GM19463 (cell line): Measurements from ENCODE around the gene AGBL4.

Source experiments
- ATAC-seq: cut with Tn5 transposase; IDR thresholded peaks from one replicate; pipeline ENCODE4 v1.9.1; 2021; ENCODE audit warnings: mild to moderate bottlenecking, moderate library complexity; ENCODE audit not compliant: unreplicated experiment

AGBL4 gene

GRCh38 chr1:49723662-49724061 is 300.1 kb downstream of the AGBL4 start:
- no peak for ATAC-seq

- no peak for ATAC-seq
These were observed 329.4 kb downstream of the AGBL4 start for GRCh38 chr1:49694251-49694827.

GRCh38 chr1:49686107-49686506 is 337.6 kb downstream of the AGBL4 start:
- ATAC-seq: no peak

- no peak for ATAC-seq
These were observed 346.0 kb downstream of the AGBL4 start for GRCh38 chr1:49677706-49678105.

- ATAC-seq: no peak
These were observed 372.6 kb downstream of the AGBL4 start for GRCh38 chr1:49651136-49651535.

- ATAC-seq: no peak
These were observed 393.6 kb downstream of the AGBL4 start for GRCh38 chr1:49630156-49630555.

GRCh38 chr1:49627781-49628180 is 396.0 kb downstream of the AGBL4 start:
- no peak for ATAC-seq

GRCh38 chr1:49626472-49626871 is 397.3 kb downstream of the AGBL4 start:
- no peak for ATAC-seq

GRCh38 chr1:49622877-49623276 is 400.9 kb downstream of the AGBL4 start:
- ATAC-seq: no peak

GRCh38 chr1:49606082-49606481 is 417.7 kb downstream of the AGBL4 start:
- ATAC-seq: no peak

GRCh38 chr1:49597436-49597835 is 426.3 kb downstream of the AGBL4 start:
- no peak for ATAC-seq

GRCh38 chr1:49576327-49576901 is 447.3 kb downstream of the AGBL4 start:
- no peak for ATAC-seq

GRCh38 chr1:49556676-49557234 is 467.0 kb downstream of the AGBL4 start:
- ATAC-seq: no peak

- ATAC-seq: no peak
These were observed 471.7 kb downstream of the AGBL4 start for GRCh38 chr1:49552101-49552500.

- ATAC-seq: no peak
These were observed 479.1 kb downstream of the AGBL4 start for GRCh38 chr1:49544615-49545014.

GRCh38 chr1:49541096-49541752 is 482.5 kb downstream of the AGBL4 start:
- no peak for ATAC-seq

GRCh38 chr1:49527606-49528305 is 496.0 kb downstream of the AGBL4 start:
- no peak for ATAC-seq

GRCh38 chr1:49526672-49527071 is 497.1 kb downstream of the AGBL4 start:
- ATAC-seq: no peak

- no peak for ATAC-seq
These were observed 500.0 kb downstream of the AGBL4 start for GRCh38 chr1:49523764-49524163.

GRCh38 chr1:49466961-49467360 is 556.8 kb downstream of the AGBL4 start:
- no peak for ATAC-seq

GRCh38 chr1:49465486-49466185 is 558.1 kb downstream of the AGBL4 start:
- no peak for ATAC-seq
